NCI-H2227 (cell line): ENCODE data around the gene NAPA.

Experiments
- DNase-seq: peaks from one replicate; lab custom pipeline; 2025; ENCODE audit not compliant: unreplicated experiment; lab: John Stamatoyannopoulos, UW

The NAPA gene

GRCh38 chr19:47464675-47465419 lies 50.0 kb downstream of the NAPA start:
- DNase-seq, result no peak

GRCh38 chr19:47461876-47462275 lies 53.0 kb downstream of the NAPA start:
- DNase-seq, result no peak

GRCh38 chr19:47459477-47459876 lies 55.4 kb downstream of the NAPA start:
- DNase-seq, result no peak

- DNase-seq, result no peak
Measured at GRCh38 chr19:47458672-47459071, 56.2 kb downstream of the NAPA start.

- DNase-seq, result no peak
Measured at GRCh38 chr19:47456721-47457474, 58.0 kb downstream of the NAPA start.

- no peak for DNase-seq
Measured at GRCh38 chr19:47450478-47450877, 64.4 kb downstream of the NAPA start.

- no peak for DNase-seq
Measured at GRCh38 chr19:47448360-47448727, 66.5 kb downstream of the NAPA start.

GRCh38 chr19:47447470-47448359 lies 67.1 kb downstream of the NAPA start:
- peak; percentile 46 for DNase-seq

- no peak for DNase-seq
Measured at GRCh38 chr19:47446534-47447469, 68.1 kb downstream of the NAPA start.

- DNase-seq, result peak; percentile 68
Measured at GRCh38 chr19:47445937-47446402, 68.9 kb downstream of the NAPA start.

GRCh38 chr19:47445527-47445926 lies 69.3 kb downstream of the NAPA start:
- no peak for DNase-seq

GRCh38 chr19:47444388-47444821 lies 70.5 kb downstream of the NAPA start:
- no peak for DNase-seq

GRCh38 chr19:47443331-47443730 lies 71.5 kb downstream of the NAPA start:
- DNase-seq, result no peak

GRCh38 chr19:47438793-47439220 lies 76.1 kb downstream of the NAPA start:
- DNase-seq, result peak; percentile 39
